ENCODE measurements around the gene CTNND2.

The CTNND2 gene

DNA sequence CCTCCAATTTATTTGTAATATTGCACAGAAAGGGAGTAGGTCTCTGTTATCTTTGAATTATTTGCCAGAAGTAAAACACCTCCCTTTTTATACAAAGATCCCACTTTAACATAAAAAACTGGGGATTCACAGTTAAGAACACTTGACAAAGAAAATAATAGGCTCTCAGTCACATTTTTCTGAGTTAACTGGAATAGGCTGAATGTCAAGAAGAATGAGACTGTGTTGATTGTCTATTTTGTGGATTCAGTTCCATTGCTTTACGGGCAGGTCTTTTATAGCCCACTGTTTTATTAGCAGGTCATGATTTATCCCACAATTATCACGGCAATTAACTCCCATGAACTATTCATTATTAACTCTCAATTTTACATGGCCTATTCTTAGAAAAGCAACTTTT is 427.4 kb downstream of the CTNND2 start:
- no peaks in the 10 kb centered on the region for H3K36me3 ChIP-seq (ENCODE audit: control insufficient read depth in 2 of 2, insufficient read depth in 1 of 2, low read length in 2 of 2)
- CTCF ChIA-PET, result no interaction called here
- POLR2A ChIA-PET, result no interaction called here
- H3K27ac ChIP-seq (ENCODE audit: extremely low read depth, low read depth, low read length), result no peak overlapping the region
- no peak overlapping the region for H3K4me3 ChIP-seq (ENCODE audit: low read depth, low read length)
- no peaks in the 10 kb centered on the region for H3K9me3 ChIP-seq (ENCODE audit: control insufficient read depth, insufficient read depth, low read depth, low read length)
- H3K4me1 ChIP-seq (ENCODE audit: control insufficient read depth, insufficient read depth, low read length), result no peaks in the 10 kb centered on the region
- no peak for TF ChIP-seq TCF7L2 (IDR thresholded peaks at IDR 0.05; ENCODE audit: borderline replicate concordance, low read depth, low read length)
- TF ChIP-seq ZNF776 (tag by site-specific recombination; IDR thresholded peaks at IDR 0.05; ENCODE audit: borderline replicate concordance), result no peak
- no peak for TF ChIP-seq ZNF302 (tag by site-specific recombination; IDR thresholded peaks at IDR 0.05; ENCODE audit: low read depth)
- TF ChIP-seq ZSCAN30 (tag by site-specific recombination; IDR thresholded peaks at IDR 0.05), result no peak
- TF ChIP-seq ZNF354C (tag by site-specific recombination; IDR thresholded peaks at IDR 0.05; ENCODE audit: borderline replicate concordance, low read depth), result no peak
- TF ChIP-seq ZNF521 (tag by site-specific recombination; IDR thresholded peaks at IDR 0.05), result no peak

DNA sequence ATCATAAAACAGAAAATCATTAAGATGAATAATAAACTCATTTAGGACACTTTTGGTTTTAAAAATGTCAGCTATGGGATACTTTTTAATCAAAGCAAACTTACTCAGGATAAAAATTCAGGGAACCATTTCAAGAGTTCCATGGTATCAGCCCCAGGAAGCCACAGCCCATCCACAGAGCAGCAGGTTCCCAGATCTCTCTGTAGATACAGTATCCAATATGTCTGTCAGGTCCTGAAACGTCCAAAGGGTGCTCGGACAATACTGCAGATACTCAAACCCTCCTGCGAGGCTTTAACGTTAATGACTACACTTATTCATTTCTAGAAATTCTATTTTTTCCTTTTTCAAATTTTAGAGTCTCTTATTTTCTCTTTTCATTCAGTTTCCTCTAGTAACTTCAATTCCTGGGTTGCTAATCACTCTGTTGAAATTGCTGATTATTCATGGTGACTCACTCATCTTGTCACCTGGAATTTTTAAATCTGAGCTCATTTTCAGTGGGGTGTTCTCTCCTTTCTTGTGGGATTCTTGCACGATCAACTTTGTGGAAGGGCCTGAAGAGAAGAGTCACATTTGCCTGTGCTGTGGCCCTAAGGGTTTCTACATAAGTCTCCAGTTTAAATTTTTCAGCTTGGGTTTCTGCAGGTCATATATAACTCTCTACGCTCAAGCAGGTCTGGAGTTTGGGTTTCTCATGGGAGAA is 435.8 kb downstream of the CTNND2 start:
- CTCF ChIA-PET, result interaction anchor here (0.7 to 1.2 kb wide), 2 partner anchors 13 to 27 kb away, joined by 3 read pairs; no protein-coding TSS in a partner anchor
- H3K4me1 ChIP-seq (ENCODE audit: control insufficient read depth, insufficient read depth, low read length), result no peaks in the 10 kb centered on the region
- POLR2A ChIA-PET, result no interaction called here
- H3K27ac ChIP-seq (ENCODE audit: extremely low read depth, low read depth, low read length), result no peak overlapping the region
- no peak for TF ChIP-seq ZBTB8A (tag by site-specific recombination; IDR thresholded peaks at IDR 0.05)
- TF ChIP-seq HOXC10 (CRISPR knock-in tag; IDR thresholded peaks at IDR 0.05), result no peak
- TF ChIP-seq RBAK (tag by site-specific recombination; IDR thresholded peaks at IDR 0.05), result no peak
- no peak for TF ChIP-seq SCRT1 (tag by site-specific recombination; IDR thresholded peaks at IDR 0.05; ENCODE audit: borderline replicate concordance)
- TF ChIP-seq, protein P1, sequence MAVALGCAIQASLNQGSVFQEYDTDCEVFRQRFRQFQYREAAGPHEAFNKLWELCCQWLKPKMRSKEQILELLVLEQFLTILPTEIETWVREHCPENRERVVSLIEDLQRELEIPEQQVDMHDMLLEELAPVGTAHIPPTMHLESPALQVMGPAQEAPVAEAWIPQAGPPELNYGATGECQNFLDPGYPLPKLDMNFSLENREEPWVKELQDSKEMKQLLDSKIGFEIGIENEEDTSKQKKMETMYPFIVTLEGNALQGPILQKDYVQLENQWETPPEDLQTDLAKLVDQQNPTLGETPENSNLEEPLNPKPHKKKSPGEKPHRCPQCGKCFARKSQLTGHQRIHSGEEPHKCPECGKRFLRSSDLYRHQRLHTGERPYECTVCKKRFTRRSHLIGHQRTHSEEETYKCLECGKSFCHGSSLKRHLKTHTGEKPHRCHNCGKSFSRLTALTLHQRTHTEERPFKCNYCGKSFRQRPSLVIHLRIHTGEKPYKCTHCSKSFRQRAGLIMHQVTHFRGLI (tag by site-specific recombination; IDR thresholded peaks at IDR 0.05), result no peak
- TF ChIP-seq ZBTB21 (tag by site-specific recombination; IDR thresholded peaks at IDR 0.05), result no peak
- no peak for TF ChIP-seq GLI4 (tag by site-specific recombination; IDR thresholded peaks at IDR 0.05)
- no peak for TF ChIP-seq KLF1 (tag by site-specific recombination; IDR thresholded peaks at IDR 0.05)
- TF ChIP-seq ZNF112 (tag by site-specific recombination; IDR thresholded peaks at IDR 0.05), result no peak
- TF ChIP-seq ZNF391 (tag by site-specific recombination; IDR thresholded peaks at IDR 0.05; ENCODE audit: borderline replicate concordance, low read depth), result no peak
- TF ChIP-seq ZFHX2 (tag by site-specific recombination; conservative IDR thresholded peaks at IDR 0.05), result no peak
- TF ChIP-seq SP3 (tag by site-specific recombination; IDR thresholded peaks at IDR 0.05), result no peak
- no peaks in the 10 kb centered on the region for H3K9me3 ChIP-seq (ENCODE audit: control insufficient read depth, insufficient read depth, low read depth, low read length)
- H3K4me3 ChIP-seq (ENCODE audit: low read depth, low read length), result no peak overlapping the region
- no peaks in the 10 kb centered on the region for H3K36me3 ChIP-seq (ENCODE audit: control insufficient read depth in 2 of 2, insufficient read depth in 1 of 2, low read length in 2 of 2)

DNA sequence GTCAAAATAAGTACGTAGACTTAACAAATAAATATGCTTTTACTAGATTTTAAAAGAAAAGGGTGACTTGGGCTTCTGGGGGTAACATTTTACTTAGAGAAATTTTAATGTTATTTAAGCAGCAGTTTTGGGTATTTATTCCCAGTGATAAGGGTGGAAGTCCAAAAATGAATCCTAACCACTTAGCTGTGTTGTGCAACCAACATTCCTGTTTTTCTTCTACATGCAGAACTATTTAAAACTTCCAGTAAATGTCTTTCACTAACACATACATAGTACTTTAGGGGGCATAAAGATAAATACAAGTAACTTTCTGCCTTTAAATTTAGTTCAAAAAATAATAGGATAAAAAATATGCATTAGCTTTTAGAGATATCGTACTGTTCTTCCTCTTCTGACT is 436.7 kb downstream of the CTNND2 start:
- CTCF ChIA-PET, result interaction anchor here (1.2 kb wide), 1 partner anchor 26 kb away, joined by 3 read pairs; no protein-coding TSS in a partner anchor

More for the DNA sequence above, 436.7 kb downstream of the CTNND2 start:
- Histone ChIP-seq H3K4me3 (ENCODE audit: low read depth, low read length) (no peak overlapping the region), H3K27ac (ENCODE audit: extremely low read depth, low read depth, low read length) (no peak overlapping the region), H3K4me1 (ENCODE audit: control insufficient read depth, insufficient read depth, low read length) (no peaks in the 10 kb centered on the region), H3K36me3 (ENCODE audit: control insufficient read depth in 2 of 2, insufficient read depth in 1 of 2, low read length in 2 of 2) (no peaks in the 10 kb centered on the region), H3K9me3 (ENCODE audit: control insufficient read depth, insufficient read depth, low read depth, low read length) (no peaks in the 10 kb centered on the region)
- POLR2A ChIA-PET, result no interaction called here
- TF ChIP-seq SP3 (tag by site-specific recombination; IDR thresholded peaks at IDR 0.05), result no peak
- TF ChIP-seq, protein P2, sequence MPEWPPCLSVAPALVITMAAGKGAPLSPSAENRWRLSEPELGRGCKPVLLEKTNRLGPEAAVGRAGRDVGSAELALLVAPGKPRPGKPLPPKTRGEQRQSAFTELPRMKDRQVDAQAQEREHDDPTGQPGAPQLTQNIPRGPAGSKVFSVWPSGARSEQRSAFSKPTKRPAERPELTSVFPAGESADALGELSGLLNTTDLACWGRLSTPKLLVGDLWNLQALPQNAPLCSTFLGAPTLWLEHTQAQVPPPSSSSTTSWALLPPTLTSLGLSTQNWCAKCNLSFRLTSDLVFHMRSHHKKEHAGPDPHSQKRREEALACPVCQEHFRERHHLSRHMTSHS (tag by site-specific recombination; IDR thresholded peaks at IDR 0.05), result no peak
